ENCODE measurements around the gene CHST11.

DNA sequence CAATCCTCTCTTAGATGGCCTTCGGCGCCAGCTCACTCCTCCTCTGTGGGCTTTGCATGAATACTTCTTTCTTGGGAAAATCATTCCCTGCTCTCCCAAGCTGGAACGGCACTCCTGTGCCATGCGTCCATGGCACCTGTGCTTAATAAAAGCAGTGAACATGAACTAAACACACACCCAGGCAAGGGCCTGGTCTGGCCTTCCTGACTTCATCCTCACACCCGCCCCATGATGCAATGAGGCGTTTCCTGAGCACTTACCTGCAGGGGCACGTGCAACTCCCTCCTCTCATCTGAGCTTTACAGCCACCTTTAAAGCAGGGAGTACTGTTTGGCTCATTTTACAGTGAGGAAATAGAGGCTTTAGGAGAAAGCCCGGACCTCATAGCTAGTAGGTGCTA is 281.6 kb downstream of the CHST11 start:
- TF ChIP-seq POLR2AphosphoS5 (IDR thresholded peaks at IDR 0.05), result no peak
- TF ChIP-seq, protein P1, sequence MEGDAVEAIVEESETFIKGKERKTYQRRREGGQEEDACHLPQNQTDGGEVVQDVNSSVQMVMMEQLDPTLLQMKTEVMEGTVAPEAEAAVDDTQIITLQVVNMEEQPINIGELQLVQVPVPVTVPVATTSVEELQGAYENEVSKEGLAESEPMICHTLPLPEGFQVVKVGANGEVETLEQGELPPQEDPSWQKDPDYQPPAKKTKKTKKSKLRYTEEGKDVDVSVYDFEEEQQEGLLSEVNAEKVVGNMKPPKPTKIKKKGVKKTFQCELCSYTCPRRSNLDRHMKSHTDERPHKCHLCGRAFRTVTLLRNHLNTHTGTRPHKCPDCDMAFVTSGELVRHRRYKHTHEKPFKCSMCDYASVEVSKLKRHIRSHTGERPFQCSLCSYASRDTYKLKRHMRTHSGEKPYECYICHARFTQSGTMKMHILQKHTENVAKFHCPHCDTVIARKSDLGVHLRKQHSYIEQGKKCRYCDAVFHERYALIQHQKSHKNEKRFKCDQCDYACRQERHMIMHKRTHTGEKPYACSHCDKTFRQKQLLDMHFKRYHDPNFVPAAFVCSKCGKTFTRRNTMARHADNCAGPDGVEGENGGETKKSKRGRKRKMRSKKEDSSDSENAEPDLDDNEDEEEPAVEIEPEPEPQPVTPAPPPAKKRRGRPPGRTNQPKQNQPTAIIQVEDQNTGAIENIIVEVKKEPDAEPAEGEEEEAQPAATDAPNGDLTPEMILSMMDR (IDR thresholded peaks at IDR 0.05), result no peak
- TF ChIP-seq POLR2A (IDR thresholded peaks at IDR 0.05; ENCODE audit: low read depth), result no peak

All from esophagus muscularis mucosa (tissue), 3 donors.